Hepatocyte (in vitro differentiated cells): ENCODE data around the gene COMT.

Source experiments
- CTCF ChIP-seq: fragments of 200-600 bp; sonication (generic); IDR thresholded peaks from 2 replicates; pipeline ENCODE4 v1.5.1; 2016; ENCODE audit warnings: antibody characterized with exemption, mild to moderate bottlenecking; ENCODE audit not compliant: poor library complexity
- EZH2 ChIP-seq: fragments of 200-600 bp; sonication (generic); IDR thresholded peaks from 2 replicates; pipeline ENCODE4 v1.6.1; 2016; ENCODE audit warnings: antibody characterized with exemption, mild to moderate bottlenecking, borderline replicate concordance
- EZH2phosphoT487 ChIP-seq: fragments of 200-600 bp; sonication (generic); IDR thresholded peaks from one replicate; pipeline ENCODE4 v1.6.1; 2018; ENCODE audit warnings: antibody characterized with exemption, mild to moderate bottlenecking, low read depth, moderate library complexity; ENCODE audit not compliant: unreplicated experiment, severe bottlenecking

- TF ChIP-seq CTCF (no peak), EZH2phosphoT487 (no peak), EZH2 (no peak)
Measured at GRCh38 chr22:19961868-19962245, 20.3 kb downstream of the COMT start.
